Neural progenitor cell (in vitro differentiated cells): ENCODE results near the gene SMLR1. TPM values are rescaled to one million over a fixed set of nuclear protein-coding genes. Genes with fewer than 3 reads are reported as not detected.

Experiments used
- DNase-seq: peaks from one replicate; pipeline ENCODE4 v3.0.0-alpha.2; 2016; ENCODE audit warnings: low spot score
- H2AFZ ChIP-seq: fragments of 200-600 bp; sonication (generic); replicated peaks from 2 replicates; pipeline ENCODE4 v1.6.1; 2016; ENCODE audit warnings: antibody characterized with exemption
- H3F3A ChIP-seq: fragments of 200-600 bp; sonication (generic); 2 replicates; pipeline ENCODE4 v1.6.1; 2016; ENCODE audit warnings: antibody characterized with exemption, low read depth
- H3K27ac ChIP-seq: fragments of 200-600 bp; sonication (generic); 2 replicates; pipeline ENCODE4 v1.5.1; 2016; ENCODE audit warnings: mild to moderate bottlenecking
- H3K27me3 ChIP-seq: fragments of 200-600 bp; sonication (generic); 2 replicates; pipeline ENCODE4 v1.6.1; 2016; ENCODE audit warnings: mild to moderate bottlenecking, moderate library complexity
- H3K36me3 ChIP-seq: fragments of 200-600 bp; sonication (generic); 2 replicates; pipeline ENCODE4 v1.5.1; 2016
- H3K4me1 ChIP-seq: fragments of 200-600 bp; sonication (generic); 2 replicates; pipeline ENCODE4 v1.6.1; 2016; ENCODE audit warnings: mixed run types
- H3K4me2 ChIP-seq: fragments of 200-600 bp; sonication (generic); 2 replicates; pipeline ENCODE4 v1.6.1; 2016
- H3K4me3 ChIP-seq: fragments of 200-600 bp; sonication (generic); 2 replicates; pipeline ENCODE4 v1.5.1; 2016
- H3K79me2 ChIP-seq: fragments of 200-600 bp; sonication (generic); 2 replicates; pipeline ENCODE4 v1.6.1; 2016; ENCODE audit warnings: low read depth
- H3K9ac ChIP-seq: fragments of 200-600 bp; sonication (generic); 2 replicates; pipeline ENCODE4 v1.6.1; 2016
- H3K9me3 ChIP-seq: fragments of 200-600 bp; sonication (generic); 2 replicates; pipeline ENCODE4 v1.5.1; 2016; ENCODE audit warnings: low read depth
- H4K20me1 ChIP-seq: fragments of 200-600 bp; sonication (generic); 2 replicates; pipeline ENCODE4 v1.6.1; 2016; ENCODE audit warnings: low read depth
- H3K27ac Mint-ChIP-seq: 3 replicates; pipeline ENCODE4 v1.8.0; 2021; ENCODE audit warnings: mixed read lengths
- H3K27me3 Mint-ChIP-seq: 2 replicates; pipeline ENCODE4 v1.8.0; 2022; ENCODE audit warnings: low read depth, mild to moderate bottlenecking, inconsistent platforms, moderate library complexity, mixed read lengths; ENCODE audit not compliant: insufficient read depth
- H3K36me3 Mint-ChIP-seq: 3 replicates; pipeline ENCODE4 v1.8.0; 2021; ENCODE audit warnings: mixed read lengths
- H3K4me1 Mint-ChIP-seq: 3 replicates; pipeline ENCODE4 v1.8.0; 2021; ENCODE audit warnings: mixed read lengths
- H3K4me3 Mint-ChIP-seq: 3 replicates; pipeline ENCODE4 v1.8.0; 2021; ENCODE audit warnings: mild to moderate bottlenecking, moderate library complexity, mixed read lengths
- H3K9me3 Mint-ChIP-seq: 3 replicates; pipeline ENCODE4 v1.8.0; 2020; ENCODE audit warnings: mixed read lengths
- EZH2 ChIP-seq: fragments of 200-600 bp; sonication (generic); IDR thresholded peaks from 2 replicates; pipeline ENCODE4 v1.6.1; 2017; ENCODE audit warnings: antibody characterized with exemption, mild to moderate bottlenecking, moderate library complexity
- EZH2phosphoT487 ChIP-seq: fragments of 200-600 bp; sonication (generic); IDR thresholded peaks from 2 replicates; pipeline ENCODE4 v1.6.1; 2017; ENCODE audit warnings: antibody characterized with exemption
- total RNA-seq: library from RNA; depleted of rRNA; stranded (reverse); fragments of >200 nt; gene quantifications from 2 replicates; pipeline ENCODE4 v1.2.3, GENCODE V29; 2015; ENCODE audit warnings: low replicate concordance
- TF ChIP-seq, protein P1 (sequence below): fragments of 200-600 bp; sonication (generic); IDR thresholded peaks from 2 replicates; pipeline ENCODE4 v1.5.1; 2017; ENCODE audit warnings: antibody characterized with exemption, mild to moderate bottlenecking

SMLR1 gene
- total RNA-seq, 1 donor from 2014 or later = not detected

DNA sequence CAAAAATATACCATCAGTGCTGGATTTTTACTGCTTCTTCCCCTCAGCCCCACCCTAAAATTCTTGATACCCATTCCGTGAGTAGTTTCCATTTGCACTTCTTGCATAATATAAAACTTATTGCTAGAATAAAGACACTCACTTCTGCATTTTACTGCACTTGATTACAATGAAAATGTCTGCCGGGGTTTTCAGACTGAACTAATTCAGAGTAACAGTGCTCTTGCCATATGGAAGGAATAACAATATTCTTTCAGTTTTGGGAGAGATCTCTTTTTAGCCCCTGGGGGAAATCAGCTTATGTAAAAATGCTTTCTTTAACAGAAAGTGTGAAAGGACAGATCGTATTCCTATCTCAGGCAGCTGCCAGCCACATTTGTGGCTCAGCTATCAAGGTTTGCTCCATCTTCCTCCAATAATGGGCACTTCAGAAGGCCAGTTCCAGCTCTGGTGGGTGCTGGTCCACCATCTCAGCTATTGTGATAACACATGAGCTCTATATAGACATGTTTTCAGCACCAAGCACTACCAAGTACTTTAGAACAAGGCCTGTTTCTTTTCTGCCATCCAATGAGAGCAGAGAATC is 8.9 kb downstream of the SMLR1 start:
- Mint-ChIP-seq H3K9me3 (no peaks in the 10 kb centered on the region), H3K4me1 (peaks cover 11% of the 10 kb centered on the region), H3K27ac (no peak overlapping the region), H3K27me3 (no peaks in the 10 kb centered on the region), H3K4me3 (no peak overlapping the region), H3K36me3 (peaks cover 2% of the 10 kb centered on the region)
- Histone ChIP-seq H4K20me1 (no peaks in the 10 kb centered on the region), H3K79me2 (no peaks in the 10 kb centered on the region), H3K4me1 (no peaks in the 10 kb centered on the region), H3K4me3 (no peak overlapping the region), H3K27me3 (no peaks in the 10 kb centered on the region), H3K9me3 (no peaks in the 10 kb centered on the region), H3K36me3 (no peaks in the 10 kb centered on the region), H3K9ac (no peak overlapping the region), H3F3A (no peaks in the 10 kb centered on the region), H3K27ac (no peak overlapping the region), H3K4me2 (no peak overlapping the region), H2AFZ (no peak overlapping the region)
- no peak for DNase-seq
- TF ChIP-seq EZH2 (no peak), EZH2phosphoT487 (no peak)
- TF ChIP-seq, protein P1, sequence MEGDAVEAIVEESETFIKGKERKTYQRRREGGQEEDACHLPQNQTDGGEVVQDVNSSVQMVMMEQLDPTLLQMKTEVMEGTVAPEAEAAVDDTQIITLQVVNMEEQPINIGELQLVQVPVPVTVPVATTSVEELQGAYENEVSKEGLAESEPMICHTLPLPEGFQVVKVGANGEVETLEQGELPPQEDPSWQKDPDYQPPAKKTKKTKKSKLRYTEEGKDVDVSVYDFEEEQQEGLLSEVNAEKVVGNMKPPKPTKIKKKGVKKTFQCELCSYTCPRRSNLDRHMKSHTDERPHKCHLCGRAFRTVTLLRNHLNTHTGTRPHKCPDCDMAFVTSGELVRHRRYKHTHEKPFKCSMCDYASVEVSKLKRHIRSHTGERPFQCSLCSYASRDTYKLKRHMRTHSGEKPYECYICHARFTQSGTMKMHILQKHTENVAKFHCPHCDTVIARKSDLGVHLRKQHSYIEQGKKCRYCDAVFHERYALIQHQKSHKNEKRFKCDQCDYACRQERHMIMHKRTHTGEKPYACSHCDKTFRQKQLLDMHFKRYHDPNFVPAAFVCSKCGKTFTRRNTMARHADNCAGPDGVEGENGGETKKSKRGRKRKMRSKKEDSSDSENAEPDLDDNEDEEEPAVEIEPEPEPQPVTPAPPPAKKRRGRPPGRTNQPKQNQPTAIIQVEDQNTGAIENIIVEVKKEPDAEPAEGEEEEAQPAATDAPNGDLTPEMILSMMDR = no peak

DNA sequence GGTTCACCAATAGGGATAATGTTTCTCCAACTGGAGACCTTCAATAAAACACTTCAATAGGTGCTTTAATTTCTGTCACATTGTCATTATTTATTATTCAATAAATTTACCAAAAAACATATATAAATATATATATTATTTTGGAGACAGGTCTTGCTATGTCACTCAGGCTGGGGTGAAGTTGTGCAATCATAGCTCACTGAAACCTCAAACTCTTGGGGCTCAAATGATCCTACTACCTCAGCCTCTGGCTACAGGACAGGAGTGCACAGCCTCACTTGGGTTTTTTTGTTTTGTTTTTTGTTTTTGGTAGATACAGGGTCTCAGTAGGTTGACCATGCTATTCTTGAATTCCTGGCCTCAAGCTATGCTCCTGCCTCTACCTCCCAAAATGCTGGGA is 9.9 kb downstream of the SMLR1 start:
- Mint-ChIP-seq H3K27ac (no peak overlapping the region), H3K27me3 (no peaks in the 10 kb centered on the region), H3K4me1 (peaks cover 6% of the 10 kb centered on the region), H3K9me3 (no peaks in the 10 kb centered on the region), H3K36me3 (peaks cover 5% of the 10 kb centered on the region), H3K4me3 (no peak overlapping the region)
- Histone ChIP-seq H2AFZ (no peak overlapping the region), H3K9ac (no peak overlapping the region), H3K27me3 (no peaks in the 10 kb centered on the region), H3K4me3 (no peak overlapping the region), H3K27ac (no peak overlapping the region), H3K9me3 (no peaks in the 10 kb centered on the region), H3F3A (no peaks in the 10 kb centered on the region), H3K4me2 (no peak overlapping the region), H3K79me2 (no peaks in the 10 kb centered on the region), H3K36me3 (no peaks in the 10 kb centered on the region), H3K4me1 (no peaks in the 10 kb centered on the region), H4K20me1 (no peaks in the 10 kb centered on the region)
- TF ChIP-seq EZH2 = no peak
- TF ChIP-seq, protein P1 = no peak
- no peak for DNase-seq

DNA sequence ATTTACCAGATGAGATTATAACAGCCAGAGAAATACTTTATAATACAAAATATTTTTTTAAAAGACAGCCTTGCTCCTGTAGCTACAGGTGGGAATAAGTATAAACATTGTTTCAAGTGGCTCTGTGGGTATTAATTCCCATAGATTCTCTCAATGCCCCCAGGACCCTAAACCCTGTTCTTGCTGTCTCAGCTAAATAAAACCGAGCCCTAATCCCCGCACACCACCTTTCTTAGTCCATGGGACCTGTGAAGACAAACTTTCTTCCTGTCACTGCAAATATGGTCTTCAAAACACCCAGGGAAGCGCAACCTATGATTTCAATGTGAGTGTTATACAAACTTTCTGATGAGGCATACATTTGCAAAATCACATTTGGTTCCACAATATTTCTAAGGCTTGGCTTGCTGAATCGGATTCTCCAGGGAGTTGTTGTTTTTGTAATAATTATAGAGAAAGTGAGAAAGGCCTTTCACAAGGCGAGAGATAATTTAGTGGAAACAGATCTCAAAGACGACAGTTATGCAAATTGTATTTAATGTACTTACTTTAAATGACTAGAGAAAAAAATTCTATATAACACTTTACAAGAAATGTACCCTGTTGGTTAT is 11.1 kb downstream of the SMLR1 start:
- Mint-ChIP-seq H3K4me3 (no peak overlapping the region), H3K27me3 (no peaks in the 10 kb centered on the region), H3K9me3 (no peaks in the 10 kb centered on the region), H3K36me3 (peaks cover 5% of the 10 kb centered on the region), H3K27ac (no peak overlapping the region), H3K4me1 (peaks cover 6% of the 10 kb centered on the region)
- H4K20me1 ChIP-seq = no peaks in the 10 kb centered on the region
- no peak overlapping the region for H3K9ac ChIP-seq
- no peak overlapping the region for H2AFZ ChIP-seq
- no peak overlapping the region for H3K4me3 ChIP-seq
- no peak overlapping the region for H3K27ac ChIP-seq
- H3K27me3 ChIP-seq = no peaks in the 10 kb centered on the region
- TF ChIP-seq, protein P1 = no peak
- TF ChIP-seq EZH2 (no peak), EZH2phosphoT487 (no peak)
- no peaks in the 10 kb centered on the region for H3K79me2 ChIP-seq
- no peaks in the 10 kb centered on the region for H3F3A ChIP-seq
- H3K4me1 ChIP-seq = no peaks in the 10 kb centered on the region
- DNase-seq = no peak
- H3K36me3 ChIP-seq = no peaks in the 10 kb centered on the region
- no peaks in the 10 kb centered on the region for H3K9me3 ChIP-seq
- no peak overlapping the region for H3K4me2 ChIP-seq
